ENCODE measurements around the gene CCR7.
A peak's percentile ranks its signal among the peaks of the same experiment; 100 is the strongest.
"Not testable (repeated sequence)": the region's sequence is repeated elsewhere in the genome, so short reads cannot be mapped to it uniquely, and the experiment has no call there.

CCR7 gene

DNA sequence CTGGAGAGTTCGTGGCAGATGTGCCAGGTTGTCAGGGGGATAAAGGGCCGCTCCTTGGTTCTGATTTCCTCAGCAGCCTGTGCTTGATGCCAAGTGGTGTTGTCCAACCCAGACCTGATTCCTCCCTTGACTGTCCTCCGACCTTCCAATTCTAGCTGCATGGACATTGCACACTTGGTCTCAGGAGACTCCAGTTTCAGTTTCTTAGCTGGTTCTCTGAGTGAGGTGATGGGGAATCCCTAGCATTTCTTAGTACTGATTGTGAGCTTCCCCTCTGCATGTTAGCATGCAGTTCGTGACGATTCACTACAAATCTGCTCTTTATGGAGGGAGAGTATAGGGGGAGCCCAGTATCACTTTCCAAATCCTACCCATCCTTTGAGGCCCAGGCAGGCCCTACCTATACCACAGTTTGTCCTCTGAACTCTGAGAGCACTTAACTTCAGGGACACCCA lies 12.4 kb upstream of the CCR7 start:
- H3K27ac ChIP-seq: no peak overlapping the region
- H3K36me3 ChIP-seq: no peaks in the 10 kb centered on the region
- TF ChIP-seq Cebpa-rat (IDR thresholded peaks at IDR 0.05): no peak
- no peak overlapping the region for H3K9ac ChIP-seq
- no peak overlapping the region for H3K4me3 ChIP-seq
- H3K9me3 ChIP-seq: peaks cover 19% of the 10 kb centered on the region
- peak overlapping the region; percentile 47 for H3K4me2 ChIP-seq
- no peaks in the 10 kb centered on the region for H3K27me3 ChIP-seq
- no peaks in the 10 kb centered on the region for H4K20me1 ChIP-seq
- H3K4me1 ChIP-seq: peaks cover 32% of the 10 kb centered on the region

DNA sequence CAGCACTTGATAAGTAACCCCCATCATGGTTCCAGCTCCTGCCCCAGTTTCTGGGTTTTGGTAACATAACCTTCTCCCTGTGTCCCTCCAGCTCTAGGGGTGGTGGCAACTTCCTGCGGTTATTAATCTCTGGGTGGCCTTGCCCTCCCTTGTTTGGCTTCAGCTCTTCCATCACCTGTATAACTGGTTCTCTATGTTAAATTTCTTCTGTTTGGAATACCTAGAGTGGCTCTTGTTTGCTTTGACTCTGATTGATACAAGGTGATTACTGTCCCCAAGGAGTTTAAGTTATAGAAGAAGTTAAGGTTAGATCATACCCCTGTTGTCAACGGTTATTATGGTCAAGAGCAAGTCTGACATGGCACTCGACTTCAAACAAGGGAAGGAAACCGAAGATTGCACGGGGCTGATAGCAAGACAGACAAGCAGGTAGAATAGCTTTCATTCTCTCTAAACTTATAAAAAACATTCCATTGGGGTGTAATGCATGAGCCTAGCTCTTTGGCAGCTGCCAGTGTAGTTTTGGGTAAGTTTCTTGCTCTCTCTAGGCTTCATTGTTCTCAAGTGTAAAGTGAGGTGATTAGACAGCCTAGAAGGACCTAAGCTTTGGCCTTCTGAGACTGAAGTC lies 11.0 kb upstream of the CCR7 start:
- no peak for TF ChIP-seq Cebpa-rat (IDR thresholded peaks at IDR 0.05)
- Histone ChIP-seq H3K27me3 (no peaks in the 10 kb centered on the region), H3K27ac (no peak overlapping the region)

DNA sequence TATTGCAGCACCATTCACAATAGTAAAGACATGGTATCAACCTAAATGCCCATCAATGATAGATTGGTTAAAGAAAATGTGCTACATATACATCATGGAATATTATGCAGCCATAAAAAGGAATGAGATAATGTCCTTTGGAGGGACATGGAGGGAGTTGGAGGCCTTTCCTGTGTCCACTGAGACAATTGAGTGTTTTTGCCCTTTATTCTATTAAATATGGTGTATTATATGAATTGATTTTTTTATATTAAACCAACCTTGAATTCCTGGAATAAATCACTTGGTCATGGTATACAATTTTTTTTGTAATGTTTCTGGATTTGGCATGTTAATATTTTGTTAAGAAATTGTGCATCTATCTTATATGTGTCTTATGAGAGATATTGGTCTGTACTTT lies 9.0 kb upstream of the CCR7 start:
- Histone ChIP-seq H3K4me3 (no peak overlapping the region), H3K9ac (no peak overlapping the region), H3K4me2 (no peak overlapping the region), H3K27me3 (no peaks in the 10 kb centered on the region), H3K27ac (no peak overlapping the region), H3K36me3 (no peaks in the 10 kb centered on the region), H4K20me1 (no peaks in the 10 kb centered on the region), H3K9me3 (peaks cover 41% of the 10 kb centered on the region), H3K4me1 (peaks cover 23% of the 10 kb centered on the region)
- no peak for TF ChIP-seq Cebpa-rat (IDR thresholded peaks at IDR 0.05)

More for the DNA sequence above, 11.0 kb upstream of the CCR7 start:
- H3K36me3 ChIP-seq: no peaks in the 10 kb centered on the region
- H4K20me1 ChIP-seq: no peaks in the 10 kb centered on the region
- H3K9me3 ChIP-seq: peaks cover 27% of the 10 kb centered on the region
- H3K4me1 ChIP-seq: peaks cover 26% of the 10 kb centered on the region
- no peak overlapping the region for H3K9ac ChIP-seq
- no peak overlapping the region for H3K4me3 ChIP-seq
- H3K4me2 ChIP-seq: no peak overlapping the region

DNA sequence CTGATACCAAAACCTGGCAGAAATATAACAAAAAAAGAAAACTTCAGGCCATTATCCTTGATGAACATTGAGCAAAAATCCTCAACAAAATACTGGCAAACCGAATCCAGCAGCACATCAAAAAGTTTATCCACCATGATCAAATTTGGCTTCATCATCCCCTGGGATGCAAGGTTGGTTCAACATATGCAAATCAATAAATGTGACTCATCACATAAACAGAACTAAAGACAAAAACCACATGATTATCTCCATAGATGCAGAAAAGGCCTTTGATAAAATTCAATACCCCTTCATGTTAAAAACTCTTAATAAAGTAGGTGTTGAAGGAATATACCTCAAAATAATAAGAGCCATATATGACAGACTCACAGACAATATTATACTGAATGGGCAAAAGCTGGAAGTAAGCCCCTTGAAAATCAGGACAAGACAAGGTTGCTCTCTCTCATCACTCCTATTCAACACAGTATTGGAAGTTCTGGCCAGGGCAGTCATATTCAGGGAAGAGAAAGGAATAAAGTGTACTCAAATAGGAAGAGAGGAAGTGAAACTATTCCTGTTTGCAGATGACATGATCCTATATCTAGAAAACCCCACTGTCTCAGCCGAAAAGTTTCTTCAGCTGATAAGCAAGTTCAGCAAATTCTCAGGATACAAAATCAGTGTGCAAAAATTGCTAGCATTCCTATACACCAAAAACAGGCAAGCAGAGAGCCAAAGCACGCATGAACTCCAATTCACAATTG lies 7.1 kb upstream of the CCR7 start:
- H3K4me2 ChIP-seq: peak overlapping the region; percentile 11; the same call in 1 of the 2 replicates
- H3K9ac ChIP-seq: not testable (repeated sequence)

DNA sequence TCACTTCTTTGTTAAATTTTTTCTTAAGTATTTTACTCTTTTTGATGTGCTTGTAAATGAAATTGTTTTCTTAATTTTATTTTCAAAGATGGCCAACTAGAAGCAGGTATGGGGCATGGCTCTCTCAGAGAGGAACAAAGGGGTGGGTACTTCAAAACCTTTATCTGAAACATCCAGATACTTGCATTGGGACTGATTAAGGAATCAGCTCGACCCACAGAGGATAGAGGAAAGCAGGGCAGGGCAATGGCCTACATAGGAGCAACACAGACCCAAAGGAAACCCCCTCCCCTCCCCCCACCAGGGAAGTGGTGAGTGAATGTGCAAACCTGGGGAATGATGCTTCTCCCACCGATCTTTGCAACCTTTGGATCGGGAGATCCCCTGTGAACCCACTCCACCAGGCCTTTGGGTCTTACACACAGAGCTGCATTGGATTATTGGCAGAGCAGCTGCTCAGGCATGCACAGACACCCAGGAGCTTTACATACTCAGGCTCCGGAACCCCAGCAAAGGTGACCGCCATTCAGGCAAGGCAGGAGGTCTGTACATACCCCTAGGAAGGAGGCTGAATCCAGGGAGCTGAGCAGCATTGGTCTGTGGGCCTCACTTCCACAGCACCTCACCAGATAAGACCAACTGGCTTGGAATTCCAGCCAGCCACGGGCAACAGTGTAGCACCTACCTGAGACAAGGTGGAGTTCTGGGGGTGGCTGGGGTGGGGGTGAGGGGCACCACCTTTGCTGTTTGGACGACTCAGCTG lies 3.0 kb upstream of the CCR7 start:
- H3K4me2 ChIP-seq: no peak overlapping the region
- H3K27ac ChIP-seq: no peak overlapping the region
- peaks cover 44% of the 10 kb centered on the region for H3K4me1 ChIP-seq
- no peak overlapping the region for H3K4me3 ChIP-seq
- H3K36me3 ChIP-seq: no peaks in the 10 kb centered on the region
- no peak for TF ChIP-seq Cebpa-rat (IDR thresholded peaks at IDR 0.05)
- H3K27me3 ChIP-seq: no peaks in the 10 kb centered on the region
- no peaks in the 10 kb centered on the region for H4K20me1 ChIP-seq
- H3K9me3 ChIP-seq: peaks cover 52% of the 10 kb centered on the region
- H3K9ac ChIP-seq: no peak overlapping the region

More for the DNA sequence above, 7.1 kb upstream of the CCR7 start:
- H3K36me3 ChIP-seq, H3K27ac ChIP-seq, H3K27me3 ChIP-seq, H4K20me1 ChIP-seq, H3K4me3 ChIP-seq: not testable (repeated sequence)
- H3K4me1 ChIP-seq: peaks cover 15% of the 10 kb centered on the region
- H3K9me3 ChIP-seq: peaks cover 59% of the 10 kb centered on the region

DNA sequence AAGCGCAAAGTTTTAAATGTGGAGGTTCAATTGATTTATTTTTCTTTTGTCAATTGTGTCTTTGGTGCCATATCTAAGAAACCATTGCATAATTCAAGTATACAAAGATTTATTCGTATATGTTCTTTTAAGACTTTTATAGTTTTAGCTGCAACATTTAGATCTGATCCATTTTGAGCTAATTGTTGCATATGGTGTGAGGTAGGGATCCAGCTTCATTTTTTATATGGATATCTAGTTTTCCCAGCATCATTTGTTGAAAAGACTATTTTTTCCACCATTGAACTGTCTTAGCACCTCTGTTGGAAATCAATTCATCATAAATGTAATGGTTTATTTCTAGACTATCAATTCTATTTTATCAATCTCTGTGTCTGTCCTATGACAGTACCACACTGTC lies 2.1 kb upstream of the CCR7 start:
- TF ChIP-seq Cebpa-rat (IDR thresholded peaks at IDR 0.05): no peak
- H3K9me3 ChIP-seq: peaks cover 49% of the 10 kb centered on the region
- H3K4me2 ChIP-seq: no peak overlapping the region
- H3K4me1 ChIP-seq: peaks cover 47% of the 10 kb centered on the region
- no peak overlapping the region for H3K4me3 ChIP-seq
- H3K36me3 ChIP-seq: no peaks in the 10 kb centered on the region
- no peaks in the 10 kb centered on the region for H4K20me1 ChIP-seq
- H3K9ac ChIP-seq: no peak overlapping the region
- no peak overlapping the region for H3K27ac ChIP-seq
- no peaks in the 10 kb centered on the region for H3K27me3 ChIP-seq

DNA sequence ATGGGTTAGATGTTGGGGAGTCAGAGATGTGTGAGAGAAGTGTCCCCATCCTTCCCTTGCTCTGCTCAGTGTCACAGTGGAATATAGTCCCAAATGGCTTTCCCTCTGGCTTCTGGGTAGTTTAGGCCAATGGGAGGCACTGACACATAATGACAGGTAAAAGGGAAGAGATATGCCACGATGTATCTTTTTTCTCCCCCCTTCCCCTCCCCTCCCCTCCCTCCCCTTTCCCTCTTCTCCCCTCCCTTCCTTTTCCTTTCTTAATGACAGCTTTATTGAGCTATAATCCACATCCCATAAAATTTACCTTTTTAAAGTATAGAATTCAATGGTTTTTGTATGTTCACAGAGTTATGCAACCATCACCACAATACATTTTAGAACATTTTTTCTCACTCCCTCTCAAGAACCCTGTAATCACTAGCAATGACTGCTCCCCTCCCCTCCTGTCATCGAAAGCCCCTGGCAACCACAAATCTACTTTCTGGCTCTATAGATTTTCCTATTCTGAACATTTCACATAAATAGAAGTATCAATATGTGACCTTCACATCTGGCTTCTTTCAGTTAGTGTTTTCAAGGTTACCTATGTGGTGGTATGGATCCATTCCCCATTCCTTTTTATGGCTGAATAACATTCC lies 617 bp upstream of the CCR7 start:
- no peak for TF ChIP-seq Cebpa-rat (IDR thresholded peaks at IDR 0.05)
- Histone ChIP-seq H3K4me1 (peaks cover 56% of the 10 kb centered on the region), H3K27me3 (no peaks in the 10 kb centered on the region), H3K9me3 (peaks cover 38% of the 10 kb centered on the region), H3K4me3 (peak overlapping the region; percentile 64; the same call in 1 of the 2 replicates), H4K20me1 (no peaks in the 10 kb centered on the region), H3K9ac (no peak overlapping the region), H3K4me2 (peak overlapping the region; percentile 98), H3K27ac (no peak overlapping the region), H3K36me3 (no peaks in the 10 kb centered on the region)

DNA sequence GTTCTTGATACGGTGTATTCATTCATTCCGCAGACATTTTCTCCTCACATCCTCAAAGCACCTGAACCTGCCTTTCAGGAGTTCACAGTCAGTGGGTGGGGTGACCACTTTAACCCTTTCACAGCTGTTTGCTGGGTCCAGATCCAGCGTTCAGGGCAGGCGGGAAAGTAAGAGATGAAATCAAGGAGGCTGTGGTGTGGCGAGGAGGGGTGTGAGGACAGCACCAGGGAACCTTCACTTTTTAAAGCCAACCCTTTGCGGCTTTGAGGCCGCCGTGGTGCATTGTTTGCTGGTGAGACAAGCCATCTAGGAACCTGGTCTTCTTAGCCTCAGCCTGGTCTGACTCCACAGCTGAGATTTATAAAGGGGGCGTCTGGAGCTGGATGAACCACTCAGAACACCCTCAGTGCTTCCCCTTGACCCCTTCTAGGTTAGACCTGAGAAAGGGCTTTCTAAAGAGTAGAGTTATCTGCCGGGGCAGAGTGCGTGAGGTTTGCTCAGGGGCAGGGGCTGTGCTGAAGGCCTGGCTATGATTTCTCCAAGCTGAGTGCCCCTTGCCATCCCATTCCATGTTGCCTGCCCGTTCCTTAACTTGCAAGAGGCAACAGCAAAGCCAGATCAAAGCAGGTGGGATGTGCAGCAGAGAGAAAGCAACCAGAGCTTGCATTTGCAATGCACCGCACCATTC lies 933 bp downstream of the CCR7 start:
- H3K36me3 ChIP-seq: no peaks in the 10 kb centered on the region
- no peaks in the 10 kb centered on the region for H4K20me1 ChIP-seq
- H3K4me1 ChIP-seq: peaks cover 71% of the 10 kb centered on the region
- H3K9ac ChIP-seq: peak overlapping the region; percentile 60
- peak overlapping the region; percentile 63 for H3K27ac ChIP-seq
- TF ChIP-seq Cebpa-rat (IDR thresholded peaks at IDR 0.05): no peak
- peak overlapping the region; percentile 64 for H3K4me3 ChIP-seq
- no peaks in the 10 kb centered on the region for H3K27me3 ChIP-seq
- peaks cover 27% of the 10 kb centered on the region for H3K9me3 ChIP-seq
- peak overlapping the region; percentile 98 for H3K4me2 ChIP-seq

All from BLaER1 (cell line).